COLO668 (cell line): Measurements from ENCODE around the gene TTC9C.
"Not testable (repeated sequence)": the region's sequence is repeated elsewhere in the genome, so short reads cannot be mapped to it uniquely, and the experiment has no call there.

Experiments
- DNase-seq: peaks from one replicate; lab custom pipeline; 2025; ENCODE audit not compliant: unreplicated experiment; lab: John Stamatoyannopoulos, UW

The TTC9C gene

GRCh38 chr11:62749931-62750330, 21.6 kb downstream of the TTC9C start:
- DNase-seq, result not testable (repeated sequence)

GRCh38 chr11:62752177-62752785, 24.0 kb downstream of the TTC9C start:
- no peak for DNase-seq

- no peak for DNase-seq
These were observed 24.9 kb downstream of the TTC9C start for GRCh38 chr11:62752994-62753735.

- DNase-seq, result peak; percentile 96
These were observed 25.7 kb downstream of the TTC9C start, which contains the start of gene ZBTB3 for GRCh38 chr11:62753736-62754603. Gene ZBTB3 (minus strand): TSS chr11:62754160. CDS start chr11:62753664, 496 bp downstream.

GRCh38 chr11:62755086-62755615, 26.9 kb downstream of the TTC9C start:
- DNase-seq, result no peak

GRCh38 chr11:62757846-62758788, 29.8 kb downstream of the TTC9C start:
- DNase-seq, result no peak

GRCh38 chr11:62760867-62761227, 32.6 kb downstream of the TTC9C start:
- not testable (repeated sequence) for DNase-seq

- DNase-seq, result peak; percentile 45
These were observed 42.5 kb downstream of the TTC9C start for GRCh38 chr11:62770778-62771143.

- DNase-seq, result peak; percentile 96
These were observed 43.1 kb downstream of the TTC9C start, which contains the start of gene TAF6L for GRCh38 chr11:62771144-62772021. Gene TAF6L (plus strand): TSS chr11:62771396. CDS start chr11:62775784, 4,388 bp downstream.

GRCh38 chr11:62774407-62774806, 46.1 kb downstream of the TTC9C start:
- no peak for DNase-seq

GRCh38 chr11:62775646-62776045, 47.4 kb downstream of the TTC9C start:
- no peak for DNase-seq

- DNase-seq, result no peak
These were observed 49.1 kb downstream of the TTC9C start for GRCh38 chr11:62777389-62777788.

- DNase-seq, result no peak
These were observed 50.2 kb downstream of the TTC9C start for GRCh38 chr11:62778441-62778840.

- DNase-seq, result no peak
These were observed 54.5 kb downstream of the TTC9C start for GRCh38 chr11:62782753-62783152.

GRCh38 chr11:62786318-62787004, 58.2 kb downstream of the TTC9C start:
- DNase-seq, result peak; percentile 90

GRCh38 chr11:62787005-62787759, 58.9 kb downstream of the TTC9C start, which contains the start of gene TMEM179B:
Gene TMEM179B (plus strand): TSS chr11:62787402. CDS start chr11:62787432, 30 bp downstream.
- DNase-seq, result peak; percentile 98
